IMR-90 (cell line): ENCODE measurements around the gene KLF13. TPM values are rescaled to one million over a fixed set of nuclear protein-coding genes. Genes with fewer than 3 reads are reported as not detected.

Source experiments
- ATAC-seq: fragments of 200-7000 bp; cut with Tn5 transposase; 2 replicates; pipeline ENCODE4 v1.9.1; 2020; ENCODE audit warnings: low read depth, mild to moderate bottlenecking, moderate library complexity
- BruUV-seq: library from RNA; stranded (reverse); fragments of 400-500 nt; replicated peaks from 2 replicates; lab custom pipeline; 2021; lab: Mats Ljungman, UMichigan
- CTCF ChIA-PET: fragments of 300-600 bp; formaldehyde crosslinking; extraction: SDS; loops from one replicate; lab custom pipeline; 2021; ENCODE audit warnings: antibody characterized with exemption; lab: Yijun Ruan, JAX
- POLR2A ChIA-PET: fragments of 300-600 bp; sonication (Branson Sonifier 250); formaldehyde crosslinking; loops from one replicate; lab custom pipeline; 2022; ENCODE audit warnings: antibody characterized with exemption; ENCODE audit not compliant: unreplicated experiment; lab: Charles Lee
- DNase-seq: peaks from one replicate; pipeline ENCODE4 v3.0.0; 2013
- H2AFZ ChIP-seq: replicated peaks from 2 replicates; pipeline ENCODE3; 2013; ENCODE audit warnings: low read length, mild to moderate bottlenecking; ENCODE audit not compliant: poor library complexity
- H2AK5ac ChIP-seq: 2 replicates; pipeline ENCODE4 v1.6.1; 2013; ENCODE audit warnings: low read depth, low read length, inconsistent platforms
- H2AK9ac ChIP-seq: replicated peaks from 2 replicates; pipeline ENCODE3; 2013; ENCODE audit warnings: mild to moderate bottlenecking, low read depth, low read length, moderate library complexity; ENCODE audit not compliant: poor library complexity
- H2BK120ac ChIP-seq: 2 replicates; pipeline ENCODE4 v1.6.1; 2013; ENCODE audit warnings: low read depth, low read length, inconsistent platforms
- H2BK15ac ChIP-seq: 3 replicates; pipeline ENCODE4 v1.6.1; 2013; ENCODE audit warnings: low read depth, low read length, inconsistent platforms
- H2BK20ac ChIP-seq: 2 replicates; pipeline ENCODE4 v1.6.1; 2013; ENCODE audit warnings: low read depth, mild to moderate bottlenecking, inconsistent platforms, low read length, moderate library complexity
- H2BK5ac ChIP-seq: 2 replicates; pipeline ENCODE4 v1.6.1; 2013; ENCODE audit warnings: mild to moderate bottlenecking, low read depth, low read length, inconsistent platforms; ENCODE audit not compliant: poor library complexity, severe bottlenecking
- H3K14ac ChIP-seq: replicated peaks from 2 replicates; pipeline ENCODE4 v1.6.1; 2013; ENCODE audit warnings: low read depth, low read length, inconsistent platforms
- H3K18ac ChIP-seq: 2 replicates; pipeline ENCODE4 v1.6.1; 2013; ENCODE audit warnings: low read depth, low read length, control low read depth
- H3K23ac ChIP-seq: 2 replicates; pipeline ENCODE4 v1.6.1; 2013; ENCODE audit warnings: low read depth, low read length, inconsistent platforms
- H3K27ac ChIP-seq: 2 replicates; pipeline ENCODE4 v1.5.1; 2013; ENCODE audit warnings: mild to moderate bottlenecking, control low read depth, low read length; ENCODE audit not compliant: insufficient read depth
- H3K27me3 ChIP-seq: 2 replicates; pipeline ENCODE4 v1.6.1; 2013; ENCODE audit warnings: low read length; ENCODE audit not compliant: control insufficient read depth, insufficient read depth
- H3K36me3 ChIP-seq: 2 replicates; pipeline ENCODE4 v1.6.1; 2013; ENCODE audit warnings: low read length, mixed read lengths; ENCODE audit not compliant: control insufficient read depth, insufficient read depth
- H3K4ac ChIP-seq: 2 replicates; pipeline ENCODE4 v1.6.1; 2013; ENCODE audit warnings: low read depth, low read length, inconsistent platforms
- H3K4me1 ChIP-seq: 2 replicates; pipeline ENCODE4 v1.6.1; 2013; ENCODE audit warnings: low read length, mixed read lengths; ENCODE audit not compliant: control insufficient read depth, insufficient read depth
- H3K4me2 ChIP-seq: 2 replicates; pipeline ENCODE4 v1.6.1; 2013; ENCODE audit warnings: low read depth, mild to moderate bottlenecking, control low read depth, low read length, moderate library complexity
- H3K4me3 ChIP-seq: 2 replicates; pipeline ENCODE4 v1.5.1; 2013; ENCODE audit warnings: low read depth, mild to moderate bottlenecking, control low read depth, low read length, moderate library complexity; ENCODE audit not compliant: insufficient read depth
- H3K56ac ChIP-seq: 2 replicates; pipeline ENCODE4 v1.6.1; 2013; ENCODE audit warnings: low read length, inconsistent platforms; ENCODE audit not compliant: insufficient read depth; ENCODE audit errors: extremely low read depth
- H3K79me1 ChIP-seq, 2 experiments: 2 replicates each; pipeline ENCODE4 v1.6.1; 2013; ENCODE audit warnings: low read length in 2 of 2, inconsistent platforms in 1 of 2, low read depth in 1 of 2
- H3K9ac ChIP-seq: 2 replicates; pipeline ENCODE4 v1.6.1; 2013; ENCODE audit warnings: low read depth, low read length, control low read depth
- H3K9me1 ChIP-seq: 2 replicates; pipeline ENCODE4 v1.6.1; 2013; ENCODE audit warnings: low read length, inconsistent platforms; ENCODE audit not compliant: insufficient read depth
- H3K9me3 ChIP-seq: 2 replicates; pipeline ENCODE4 v1.6.1; 2013; ENCODE audit warnings: low read length; ENCODE audit not compliant: control insufficient read depth, insufficient read depth
- H4K20me1 ChIP-seq: 2 replicates; pipeline ENCODE4 v1.6.1; 2013; ENCODE audit warnings: low read length, inconsistent platforms; ENCODE audit not compliant: insufficient read depth
- H4K5ac ChIP-seq: 2 replicates; pipeline ENCODE4 v1.6.1; 2013; ENCODE audit warnings: mild to moderate bottlenecking, low read depth, low read length, control low read depth
- H4K8ac ChIP-seq, 2 experiments: 2 replicates each; pipeline ENCODE4 v1.6.1; 2013; ENCODE audit warnings: low read depth in 2 of 2, low read length in 2 of 2, control low read depth in 1 of 2, inconsistent platforms in 1 of 2
- H4K91ac ChIP-seq: 2 replicates; pipeline ENCODE4 v1.6.1; 2013; ENCODE audit warnings: low read depth, low read length, inconsistent platforms; ENCODE audit not compliant: insufficient read depth
- BHLHE40 ChIP-seq: fragments of 150-350 bp; IDR thresholded peaks from 2 replicates; pipeline ENCODE4 v1.6.1; 2016; ENCODE audit warnings: mild to moderate bottlenecking, low read depth, low read length
- CEBPB ChIP-seq: IDR thresholded peaks from 2 replicates; pipeline ENCODE4 v1.6.1; 2012; ENCODE audit warnings: low read depth, low read length, improper control_type of control experiment
- CHD1 ChIP-seq: IDR thresholded peaks from 2 replicates; pipeline ENCODE4 v1.6.1; 2012; ENCODE audit warnings: low read depth, low read length, improper control_type of control experiment
- ELK1 ChIP-seq: fragments of 150-350 bp; IDR thresholded peaks from 2 replicates; pipeline ENCODE4 v1.6.1; 2016; ENCODE audit warnings: low read depth, mild to moderate bottlenecking, low read length, moderate library complexity, borderline replicate concordance
- MAFK ChIP-seq: IDR thresholded peaks from 2 replicates; pipeline ENCODE4 v1.6.1; 2012; ENCODE audit warnings: low read depth, low read length, improper control_type of control experiment
- POLR2A ChIP-seq: IDR thresholded peaks from 2 replicates; pipeline ENCODE4 v1.6.1; 2012; ENCODE audit warnings: mild to moderate bottlenecking, low read depth, low read length
- RFX5 ChIP-seq: IDR thresholded peaks from 2 replicates; pipeline ENCODE4 v1.8.0; 2012; ENCODE audit warnings: low read depth, mild to moderate bottlenecking, low read length, moderate library complexity
- WGBS, 2 experiments: methylation state at CpG; one replicate each; pipeline versions ENCODE4 v1.1.5 to v1.1.7; 2013; ENCODE audit warnings: missing lambda C conversion rate in 2 of 2; ENCODE audit not compliant: insufficient read length in 1 of 2; ENCODE audit errors: extremely low coverage in 2 of 2; 5-methylcytosine and 5-hydroxymethylcytosine counted together
- dilution Hi-C: fragments of 300-500 bp; cut with HindIII; formaldehyde crosslinking; loops from one replicate; pipeline ENCODE4 v1.14.3; 2018; ENCODE audit warnings: low sequenced_read_pairs; ENCODE audit not compliant: unreplicated experiment
- in situ Hi-C: fragments of 300-500 bp; cut with MboI; formaldehyde crosslinking; loops from 3 replicates; pipeline ENCODE4 v1.14.3; 2019; ENCODE audit warnings: low sequenced_read_pairs, inconsistent platforms, mixed read lengths
- intact Hi-C: fragments of 100-400 bp; cut with micrococcal nuclease; formaldehyde crosslinking; loops from 2 replicates; pipeline ENCODE4 v1.10.0; 2022
- polyA plus RNA-seq, 3 experiments: library from polyadenylated mRNA; depleted of rRNA; stranded (reverse); fragments of >200 nt; gene quantifications; 2 replicates each; pipeline ENCODE4 v1.2.3, GENCODE V29; 2012; ENCODE audit warnings: low replicate concordance in 1 of 3
- total RNA-seq: library from RNA; depleted of rRNA; stranded (reverse); fragments of >200 nt; gene quantifications from 2 replicates; pipeline ENCODE4 v1.2.3, GENCODE V29; 2012

The KLF13 gene
- total and polyA plus RNA-seq, 2 of the 4 experiments (the other 2 are of a cell fraction), result 9.5 to 10.6 TPM

GRCh38 chr15:31360158-31360561 is 33.5 kb downstream of the KLF13 start:
- Histone ChIP-seq H3K27ac (no peak overlapping the region), H3K4me1 (peaks cover 10% of the 10 kb centered on the region), H3K56ac (no peak overlapping the region), H2BK15ac (no peak overlapping the region), H3K4ac (no peak overlapping the region), H2BK5ac (no peak overlapping the region), H4K5ac (no peak overlapping the region), H3K9ac (no peak overlapping the region), H3K79me1 (peaks cover 35 to 88% of the 10 kb centered on the region in 2 experiments), H3K27me3 (no peaks in the 10 kb centered on the region), H4K8ac (no peak overlapping the region), H3K4me3 (no peak overlapping the region), H3K4me2 (no peak overlapping the region), H3K9me3 (no peaks in the 10 kb centered on the region), H3K36me3 (no peaks in the 10 kb centered on the region), H2BK20ac (no peak overlapping the region), H3K18ac (no peak overlapping the region), H3K23ac (no peak overlapping the region), H2AK5ac (no peak overlapping the region), H3K9me1 (peaks cover 22% of the 10 kb centered on the region), H2AFZ (no peak overlapping the region), H2BK120ac (no peak overlapping the region), H3K14ac (no peak overlapping the region), H4K20me1 (peaks cover 70% of the 10 kb centered on the region), H2AK9ac (no peak overlapping the region), H4K91ac (no peak overlapping the region)
- ChIA-PET POLR2A (no interaction called here), CTCF (interaction anchor here (0.6 kb wide), 1 partner anchor 223 kb away, joined by 3 read pairs; no protein-coding TSS in a partner anchor)
- no TSS peak for BruUV-seq
- no peak for TF ChIP-seq POLR2A
- no peak for TF ChIP-seq CEBPB
- TF ChIP-seq RFX5, result no peak
- TF ChIP-seq MAFK, result no peak
- TF ChIP-seq ELK1, result no peak
- no peak for TF ChIP-seq BHLHE40
- no peak for TF ChIP-seq CHD1
- no peak for DNase-seq
- WGBS, 2 experiments, result 100% methylated on average over 3 of the region's 8 CpGs; no CpG with 5 or more reads in 1 of the 2 experiments
- in situ Hi-C loops, result loop anchor here (10.0 kb wide), 1 partner anchor 125 kb away; no protein-coding TSS in a partner anchor
- dilution Hi-C loops, result no loop called here
- intact Hi-C loops, result no loop called here
- ATAC-seq, result no peak
